NCI-H226 (cell line): ENCODE data around the gene NOD1.
"Not testable (repeated sequence)": the region's sequence is repeated elsewhere in the genome, so short reads cannot be mapped to it uniquely, and the experiment has no call there.

ENCODE experiments used
- DNase-seq: peaks from one replicate; pipeline ENCODE4 v3.0.0-alpha.2; 2015

NOD1 gene

GRCh38 chr7:30411173-30411572 lies 67.4 kb downstream of the NOD1 start:
- DNase-seq = no peak

- no peak for DNase-seq
Measured at GRCh38 chr7:30406664-30407425, 71.7 kb downstream of the NOD1 start.

GRCh38 chr7:30405179-30405578 lies 73.4 kb downstream of the NOD1 start:
- DNase-seq = no peak

- DNase-seq = no peak
Measured at GRCh38 chr7:30403477-30403876, 75.1 kb downstream of the NOD1 start.

GRCh38 chr7:30396389-30396788 lies 82.2 kb downstream of the NOD1 start:
- DNase-seq = no peak

- DNase-seq = no peak
Measured at GRCh38 chr7:30395676-30396075, 82.9 kb downstream of the NOD1 start.

GRCh38 chr7:30391806-30392205 lies 86.8 kb downstream of the NOD1 start:
- no peak for DNase-seq

- no peak for DNase-seq
Measured at GRCh38 chr7:30390736-30391636, 87.6 kb downstream of the NOD1 start.

GRCh38 chr7:30389791-30390190 lies 88.8 kb downstream of the NOD1 start:
- no peak for DNase-seq

GRCh38 chr7:30382607-30383006 lies 96.0 kb downstream of the NOD1 start:
- no peak for DNase-seq

- not testable (repeated sequence) for DNase-seq
Measured at GRCh38 chr7:30380824-30381223, 97.8 kb downstream of the NOD1 start.

- no peak for DNase-seq
Measured at GRCh38 chr7:30380294-30380693, 98.3 kb downstream of the NOD1 start.

GRCh38 chr7:30379741-30380140 lies 98.8 kb downstream of the NOD1 start:
- no peak for DNase-seq

GRCh38 chr7:30379131-30379530 lies 99.5 kb downstream of the NOD1 start:
- no peak for DNase-seq

- no peak for DNase-seq
Measured at GRCh38 chr7:30378275-30378674, 100.3 kb downstream of the NOD1 start.
